HG03103 (cell line): ENCODE results near the gene WNT3.

Experiments
- ATAC-seq: cut with Tn5 transposase; IDR thresholded peaks from one replicate; pipeline ENCODE4 v1.9.1; 2021; ENCODE audit warnings: low read depth; ENCODE audit not compliant: unreplicated experiment

The WNT3 gene

DNA sequence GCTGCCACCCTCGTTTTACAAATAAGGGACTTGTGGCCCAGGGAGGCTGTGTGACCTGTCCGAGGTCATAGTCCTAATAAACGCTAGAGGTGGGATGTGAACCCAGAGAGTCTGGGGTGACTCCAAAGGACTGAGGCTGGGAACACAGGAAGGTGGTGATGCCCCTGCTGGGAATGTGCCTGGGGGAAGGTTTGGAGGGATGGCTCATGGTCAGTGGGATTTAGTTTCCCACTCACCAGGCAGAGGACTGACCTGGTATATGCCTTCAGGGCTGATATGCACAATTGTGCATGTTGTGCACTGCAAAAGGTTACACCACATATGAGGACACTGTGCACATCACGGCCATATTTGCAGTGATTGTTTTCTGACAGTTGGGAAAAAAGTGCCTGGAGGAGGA lies 19.0 kb upstream of the WNT3 start:
- no peak for ATAC-seq

DNA sequence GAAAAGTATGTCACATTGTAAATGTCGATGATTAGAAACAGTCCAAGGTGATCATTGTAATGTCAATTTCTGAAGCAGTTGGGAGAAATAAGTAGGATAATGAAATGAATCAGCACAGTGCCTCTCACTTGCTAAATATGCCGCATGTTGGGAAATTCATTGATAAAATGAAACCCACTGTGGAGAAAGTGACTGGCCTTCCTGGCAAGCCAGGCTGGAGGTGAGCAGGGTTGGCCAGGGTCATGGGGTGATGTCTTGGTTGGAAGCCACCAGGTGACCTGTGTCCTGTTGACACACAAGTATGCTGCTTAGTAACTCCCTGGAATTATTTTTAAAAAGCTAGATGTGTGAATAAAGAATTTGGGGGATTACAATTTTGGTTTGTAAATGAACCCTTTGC lies 18.0 kb upstream of the WNT3 start:
- ATAC-seq, result no peak

DNA sequence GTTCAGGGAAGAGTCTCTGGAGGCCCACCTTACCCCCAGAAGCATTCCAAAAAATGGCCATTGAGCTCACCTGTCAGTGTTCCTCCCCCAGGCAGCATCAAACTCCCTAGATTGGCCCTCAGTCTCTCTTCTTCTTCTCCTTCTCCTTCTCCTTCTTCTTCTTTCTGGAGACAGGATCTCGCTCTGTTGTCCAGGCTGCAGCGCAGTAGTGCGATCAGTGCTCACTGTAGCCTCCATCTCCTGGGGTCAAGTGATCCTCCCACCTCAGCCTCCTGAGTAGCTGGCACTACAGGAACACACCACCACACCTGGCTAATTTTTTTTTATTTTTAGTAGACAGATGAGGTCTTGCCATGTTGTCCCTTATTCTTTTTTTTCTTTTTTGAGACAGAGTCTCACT lies 16.4 kb upstream of the WNT3 start:
- no peak for ATAC-seq

DNA sequence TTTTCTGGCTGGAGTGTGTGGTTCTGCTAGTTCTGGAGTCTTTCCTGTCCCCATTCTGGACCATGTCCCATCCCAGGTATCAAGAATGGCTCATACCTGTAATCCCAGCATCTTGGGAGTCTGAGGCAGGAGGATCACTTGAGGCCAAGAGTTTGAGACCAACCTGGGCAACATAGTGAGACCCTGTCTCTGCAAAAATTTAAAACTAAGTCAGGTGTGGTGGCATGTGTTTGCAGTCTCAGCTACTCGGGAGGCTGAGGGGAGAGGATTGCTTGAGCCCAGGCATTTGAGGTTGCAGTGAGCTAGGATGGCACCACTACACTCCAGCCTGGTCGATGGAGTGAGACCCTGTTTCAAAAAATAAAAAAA lies 15.3 kb upstream of the WNT3 start:
- ATAC-seq, result no peak

- no peak for ATAC-seq
Observed at GRCh38 chr17:46832945-46833839, 14.7 kb upstream of the WNT3 start.

- ATAC-seq, result no peak
Observed at GRCh38 chr17:46832331-46832821, 13.9 kb upstream of the WNT3 start.

GRCh38 chr17:46831573-46832330 lies 13.3 kb upstream of the WNT3 start:
- ATAC-seq, result no peak

- no peak for ATAC-seq
Observed at GRCh38 chr17:46827274-46827673, 8.8 kb upstream of the WNT3 start.

GRCh38 chr17:46826116-46826515 lies 7.6 kb upstream of the WNT3 start:
- ATAC-seq, result no peak

GRCh38 chr17:46823657-46824056 lies 5.2 kb upstream of the WNT3 start:
- ATAC-seq, result no peak

DNA sequence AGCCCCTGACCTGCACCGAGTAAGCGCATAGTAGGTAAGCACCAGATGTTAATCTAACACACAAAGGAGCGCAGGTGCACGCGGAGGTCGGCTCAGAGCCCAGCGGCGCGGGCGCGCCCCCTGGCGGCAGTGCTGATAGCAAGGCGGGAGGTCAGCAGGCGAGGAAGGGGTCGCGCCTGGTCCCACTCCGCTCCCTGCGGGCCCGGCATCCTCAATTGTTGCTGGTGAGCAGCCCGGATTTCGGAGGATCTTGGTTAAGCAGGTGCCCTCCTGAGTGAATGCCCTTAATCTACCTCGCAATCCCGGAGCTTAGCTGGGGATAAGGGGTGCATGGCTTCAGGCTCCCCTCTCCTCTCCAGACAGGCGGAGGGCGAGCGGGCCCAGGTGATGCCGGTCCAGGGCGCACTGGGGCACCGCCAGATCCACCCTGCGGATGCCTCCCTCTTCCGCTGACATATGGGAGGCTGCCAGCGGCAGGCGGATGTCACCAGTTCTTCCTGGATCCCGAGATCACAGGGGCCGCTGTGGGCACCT lies 4.0 kb upstream of the WNT3 start:
- no peak for ATAC-seq

GRCh38 chr17:46821482-46822387 lies 3.2 kb upstream of the WNT3 start:
- ATAC-seq, result no peak

- ATAC-seq, result no peak
Observed at GRCh38 chr17:46820592-46821450, 2.3 kb upstream of the WNT3 start.

- ATAC-seq, result no peak
Observed at GRCh38 chr17:46819906-46820351, 1.4 kb upstream of the WNT3 start.

- no peak for ATAC-seq
Observed at GRCh38 chr17:46818929-46819859, 702 bp upstream of the WNT3 start.

DNA sequence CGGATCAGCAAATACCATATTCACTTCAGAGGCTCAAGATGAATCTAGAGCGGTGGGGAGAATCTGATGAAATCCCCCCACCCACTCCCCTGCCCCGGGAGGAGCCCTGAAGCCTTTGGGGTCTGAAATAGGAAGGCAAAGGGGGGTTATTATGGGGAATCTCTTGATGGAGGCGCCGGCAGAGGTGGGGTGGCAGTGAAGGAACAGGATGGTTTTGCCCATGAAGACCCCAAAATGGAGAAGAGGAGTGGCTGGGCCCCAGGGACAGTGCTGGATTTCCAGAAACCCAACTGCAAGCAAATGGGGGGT lies 637 bp downstream of the WNT3 start:
- ATAC-seq, result no peak

DNA sequence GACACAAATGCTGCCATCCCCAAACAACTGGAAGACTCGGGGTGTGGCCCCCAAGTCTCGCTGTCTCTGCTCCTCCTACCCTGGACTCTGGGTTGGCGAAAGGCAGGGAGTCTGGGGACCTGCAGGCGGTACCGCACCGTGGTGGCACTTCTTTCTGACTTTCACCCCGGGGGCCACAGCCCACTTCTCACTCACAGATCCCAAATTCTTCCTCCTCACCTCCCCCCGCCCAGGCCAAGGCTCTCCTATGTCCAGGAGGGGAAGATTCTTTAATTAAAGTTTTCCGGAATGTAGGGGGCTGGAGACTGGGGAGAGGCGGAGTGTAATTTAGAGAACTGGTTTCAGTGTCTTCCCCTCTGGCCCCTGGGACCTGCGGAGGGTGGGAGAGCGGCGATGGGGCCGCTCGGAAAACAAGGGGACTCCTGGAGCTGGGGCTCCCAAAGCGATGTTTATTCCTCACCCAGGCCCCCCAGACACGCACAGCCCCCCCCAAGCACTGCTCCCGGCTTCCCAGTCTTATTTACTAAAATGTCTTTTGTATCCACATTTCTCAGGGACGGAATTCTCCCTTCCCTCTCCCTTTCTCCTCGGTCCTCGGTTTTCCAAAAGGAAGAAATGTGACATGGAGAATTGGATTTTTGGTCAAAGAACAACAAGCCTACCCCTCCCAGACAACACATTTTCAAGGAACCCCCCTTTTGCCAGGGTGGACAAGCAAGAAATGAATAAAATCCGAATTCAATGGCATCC lies 1.2 kb downstream of the WNT3 start:
- no peak for ATAC-seq
